NT2/D1 (cell line): ENCODE data around the gene PTPN6.

ENCODE experiments used
- SUZ12 ChIP-seq: IDR thresholded peaks from 2 replicates; pipeline ENCODE4 v1.6.1; 2011; ENCODE audit not compliant: insufficient read length, insufficient read depth; ENCODE audit errors: extremely low read depth
- YY1 ChIP-seq: IDR thresholded peaks from 2 replicates; pipeline ENCODE4 v1.6.1; 2011; ENCODE audit not compliant: insufficient read length, insufficient read depth
- ZNF274 ChIP-seq: IDR thresholded peaks from 2 replicates; pipeline ENCODE4 v1.6.1; 2011; ENCODE audit warnings: mild to moderate bottlenecking, low read depth, low read length

GRCh38 chr12:6917491-6918231, 33.5 kb upstream of the PTPN6 start:
- no peak for TF ChIP-seq YY1
- TF ChIP-seq SUZ12: no peak
- TF ChIP-seq ZNF274: no peak
